PC-3 (cell line): ENCODE results near the gene THRB. TPM values are rescaled to one million over a fixed set of nuclear protein-coding genes. Genes with fewer than 3 reads are reported as not detected.

ENCODE experiments used
- ATAC-seq: fragments of 200-7000 bp; cut with Tn5 transposase; 2 replicates; pipeline ENCODE4 v1.9.1; 2020; ENCODE audit warnings: mild to moderate bottlenecking, moderate library complexity
- BruUV-seq: library from RNA; stranded (reverse); fragments of 400-500 nt; replicated peaks from 2 replicates; lab custom pipeline; 2021; lab: Mats Ljungman, UMichigan
- CTCF ChIA-PET: fragments of 300-600 bp; sonication (Branson Sonifier 250); formaldehyde crosslinking; loops from one replicate; lab custom pipeline; 2022; ENCODE audit warnings: antibody characterized with exemption; lab: Charles Lee
- POLR2A ChIA-PET: fragments of 300-600 bp; sonication (Branson Sonifier 250); formaldehyde crosslinking; loops from one replicate; lab custom pipeline; 2022; ENCODE audit warnings: antibody characterized with exemption; ENCODE audit not compliant: unreplicated experiment; lab: Charles Lee
- DNase-seq: peaks from one replicate; pipeline ENCODE4 v3.0.0-alpha.2; 2015
- H2AFZ ChIP-seq: fragments of 300-600 bp; sonication (generic); 2 replicates; pipeline ENCODE4 v1.6.0; 2016; ENCODE audit warnings: antibody characterized with exemption, low read length
- H3F3A ChIP-seq: fragments of 300-600 bp; sonication (generic); one replicate; pipeline ENCODE4 v1.6.0; 2017; ENCODE audit warnings: antibody characterized with exemption, low read length, control low read depth, mild to moderate bottlenecking; ENCODE audit not compliant: unreplicated experiment
- H3K27ac ChIP-seq: fragments of 300-600 bp; sonication (generic); 2 replicates; pipeline ENCODE4 v1.5.1; 2016; ENCODE audit warnings: mild to moderate bottlenecking, low read length
- H3K27me3 ChIP-seq: fragments of 300-600 bp; sonication (generic); 2 replicates; pipeline ENCODE4 v1.6.1; 2016; ENCODE audit warnings: low read length, mixed read lengths
- H3K36me3 ChIP-seq: fragments of 300-600 bp; sonication (generic); 2 replicates; pipeline ENCODE4 v1.6.1; 2016; ENCODE audit warnings: low read depth, mixed run types, low read length, mixed read lengths
- H3K4me1 ChIP-seq: fragments of 300-600 bp; sonication (generic); 2 replicates; pipeline ENCODE4 v1.5.1; 2016; ENCODE audit warnings: low read length; ENCODE audit not compliant: insufficient read depth
- H3K4me2 ChIP-seq: fragments of 300-600 bp; sonication (generic); 2 replicates; pipeline ENCODE4 v1.6.0; 2016; ENCODE audit warnings: low read length
- H3K4me3 ChIP-seq: fragments of 300-600 bp; sonication (generic); 2 replicates; pipeline ENCODE4 v1.5.1; 2016; ENCODE audit warnings: mild to moderate bottlenecking, low read length, mixed read lengths
- H3K79me2 ChIP-seq: fragments of 300-600 bp; sonication (generic); 2 replicates; pipeline ENCODE4 v1.6.1; 2017; ENCODE audit warnings: low read length, mixed read lengths
- H3K9ac ChIP-seq: fragments of 300-600 bp; sonication (generic); 2 replicates; pipeline ENCODE4 v1.6.0; 2016; ENCODE audit warnings: mild to moderate bottlenecking, low read length
- H3K9me2 ChIP-seq: fragments of 300-600 bp; sonication (generic); replicated peaks from 2 replicates; pipeline ENCODE4 v1.6.1; 2016; ENCODE audit warnings: mixed run types, low read length, mixed read lengths
- H3K9me3 ChIP-seq: fragments of 300-600 bp; sonication (generic); 2 replicates; pipeline ENCODE4 v1.6.1; 2016; ENCODE audit warnings: low read length, mixed read lengths
- H4K20me1 ChIP-seq: fragments of 300-600 bp; sonication (generic); 2 replicates; pipeline ENCODE4 v1.6.1; 2016; ENCODE audit warnings: low read length, mixed read lengths
- CTCF ChIP-seq: fragments of 300-600 bp; sonication (generic); conservative IDR thresholded peaks from 2 replicates; pipeline ENCODE4 v1.5.1; 2017; ENCODE audit warnings: antibody characterized with exemption, low read depth, mild to moderate bottlenecking, low read length
- EZH2 ChIP-seq: fragments of 300-600 bp; sonication (generic); IDR thresholded peaks from one replicate; pipeline ENCODE4 v1.6.1; 2017; ENCODE audit warnings: antibody characterized with exemption, mild to moderate bottlenecking, low read length; ENCODE audit not compliant: unreplicated experiment
- EZH2phosphoT487 ChIP-seq: fragments of 300-600 bp; sonication (generic); IDR thresholded peaks from 2 replicates; pipeline ENCODE4 v1.6.1; 2018; ENCODE audit warnings: mild to moderate bottlenecking, antibody characterized with exemption, low read length, borderline replicate concordance
- intact Hi-C: fragments of 100-400 bp; cut with micrococcal nuclease; formaldehyde crosslinking; loops from 2 replicates; pipeline ENCODE4 v1.9.0; 2023
- total RNA-seq: library from RNA; depleted of rRNA; stranded (reverse); fragments of >200 nt; gene quantifications from 2 replicates; pipeline ENCODE4 v1.2.3, GENCODE V29; 2014

Gene THRB
- total RNA-seq, 1 experiment from 2014 or later = 9.7 TPM

- Histone ChIP-seq H3K79me2 (no peaks in the 10 kb centered on the region), H2AFZ (no peak overlapping the region), H3K36me3 (no peaks in the 10 kb centered on the region), H3K4me3 (no peak overlapping the region), H3K4me2 (no peak overlapping the region), H3F3A (no peaks in the 10 kb centered on the region), H3K4me1 (peaks cover 10% of the 10 kb centered on the region), H3K27me3 (no peaks in the 10 kb centered on the region), H3K9me3 (no peaks in the 10 kb centered on the region), H4K20me1 (no peaks in the 10 kb centered on the region), H3K27ac (no peak overlapping the region), H3K9me2 (no peaks in the 10 kb centered on the region), H3K9ac (no peak overlapping the region)
- no peak for TF ChIP-seq EZH2
- TF ChIP-seq EZH2phosphoT487 = no peak
- TF ChIP-seq CTCF = no peak
- intact Hi-C loops = loop anchor here (5.0 to 10.0 kb wide), 2 partner anchors 90 to 168 kb away; no protein-coding TSS in a partner anchor
- ATAC-seq (peak; percentile 18; the same call in 1 of the 2 replicates), DNase-seq (no peak)
- POLR2A ChIA-PET = interaction anchor here (0.6 kb wide), 1 partner anchor 185 kb away, joined by 3 read pairs; no protein-coding TSS in a partner anchor
- CTCF ChIA-PET = interaction anchor here (0.5 kb wide), 1 partner anchor 411 kb away, joined by 6 read pairs; no protein-coding TSS in a partner anchor
- no TSS peak for BruUV-seq
Observed at GRCh38 chr3:24164967-24165602, 329.6 kb downstream of the THRB start.

DNA sequence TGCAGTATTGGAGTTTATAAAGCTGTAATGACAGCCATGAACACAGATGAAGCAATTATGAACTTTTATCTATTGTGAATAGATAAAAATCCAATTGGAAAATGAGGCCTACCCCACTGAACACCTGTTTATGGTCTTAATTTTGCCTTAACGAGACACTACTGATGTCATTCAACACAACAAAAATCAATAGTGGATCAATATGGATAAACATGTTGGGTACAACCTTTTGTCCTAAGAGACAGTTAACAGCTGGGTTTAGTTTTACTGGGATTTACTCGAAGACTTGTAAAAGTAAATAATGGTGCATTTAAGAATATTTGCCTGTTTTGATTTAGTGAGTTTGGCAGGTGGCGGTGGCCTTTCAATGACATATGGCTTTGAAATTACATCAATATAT lies 331.7 kb downstream of the THRB start:
- Histone ChIP-seq H3F3A (no peaks in the 10 kb centered on the region), H3K4me1 (peaks cover 17% of the 10 kb centered on the region), H4K20me1 (no peaks in the 10 kb centered on the region), H3K4me3 (no peak overlapping the region), H3K36me3 (no peaks in the 10 kb centered on the region), H3K4me2 (no peak overlapping the region), H2AFZ (no peak overlapping the region), H3K9me2 (no peaks in the 10 kb centered on the region), H3K9me3 (no peaks in the 10 kb centered on the region), H3K9ac (no peak overlapping the region), H3K27ac (no peak overlapping the region), H3K79me2 (no peaks in the 10 kb centered on the region), H3K27me3 (no peaks in the 10 kb centered on the region)
- no peak for ATAC-seq
- TF ChIP-seq EZH2phosphoT487 (no peak), EZH2 (no peak)
- BruUV-seq = no TSS peak
- CTCF ChIA-PET = no interaction called here
- POLR2A ChIA-PET = no interaction called here
- no peak for DNase-seq
- intact Hi-C loops = loop anchor here (10.0 kb wide), 1 partner anchor 88 kb away; no protein-coding TSS in a partner anchor

- no TSS peak for BruUV-seq
- Histone ChIP-seq H3K4me1 (peaks cover 25% of the 10 kb centered on the region), H3K79me2 (no peaks in the 10 kb centered on the region), H3K36me3 (no peaks in the 10 kb centered on the region), H3K4me3 (no peak overlapping the region), H3K9me3 (no peaks in the 10 kb centered on the region), H3K9ac (no peak overlapping the region), H4K20me1 (no peaks in the 10 kb centered on the region), H3K27ac (no peak overlapping the region), H2AFZ (no peak overlapping the region), H3K27me3 (no peaks in the 10 kb centered on the region), H3K9me2 (no peaks in the 10 kb centered on the region), H3F3A (no peaks in the 10 kb centered on the region), H3K4me2 (no peak overlapping the region)
- ATAC-seq (no peak), DNase-seq (no peak)
- POLR2A ChIA-PET = no interaction called here
- TF ChIP-seq CTCF (no peak), EZH2phosphoT487 (no peak), EZH2 (no peak)
- CTCF ChIA-PET = interaction anchor here (0.6 kb wide), 1 partner anchor 61 kb away, joined by 3 read pairs; no protein-coding TSS in a partner anchor
- intact Hi-C loops = loop anchor here (10.0 kb wide), 1 partner anchor 87 kb away; no protein-coding TSS in a partner anchor
Observed at GRCh38 chr3:24161841-24162240, 332.8 kb downstream of the THRB start.
